HG03025 (cell line): Measurements from ENCODE around the gene OR4D10.
"Not testable (repeated sequence)": the region's sequence is repeated elsewhere in the genome, so short reads cannot be mapped to it uniquely, and the experiment has no call there.

Source experiments
- ATAC-seq: cut with Tn5 transposase; IDR thresholded peaks from one replicate; pipeline ENCODE4 v1.9.1; 2021; ENCODE audit warnings: mild to moderate bottlenecking, moderate library complexity; ENCODE audit not compliant: unreplicated experiment, low FRiP score

OR4D10 gene

GRCh38 chr11:59473015-59473414 lies at the start of gene OR4D10:
TSS of gene OR4D10 (plus strand) at chr11:59473315. CDS start at chr11:59477430, 4,115 bp downstream.
- no peak for ATAC-seq

- no peak for ATAC-seq
Measured at GRCh38 chr11:59423835-59424234, 49.3 kb upstream of the OR4D10 start.

DNA sequence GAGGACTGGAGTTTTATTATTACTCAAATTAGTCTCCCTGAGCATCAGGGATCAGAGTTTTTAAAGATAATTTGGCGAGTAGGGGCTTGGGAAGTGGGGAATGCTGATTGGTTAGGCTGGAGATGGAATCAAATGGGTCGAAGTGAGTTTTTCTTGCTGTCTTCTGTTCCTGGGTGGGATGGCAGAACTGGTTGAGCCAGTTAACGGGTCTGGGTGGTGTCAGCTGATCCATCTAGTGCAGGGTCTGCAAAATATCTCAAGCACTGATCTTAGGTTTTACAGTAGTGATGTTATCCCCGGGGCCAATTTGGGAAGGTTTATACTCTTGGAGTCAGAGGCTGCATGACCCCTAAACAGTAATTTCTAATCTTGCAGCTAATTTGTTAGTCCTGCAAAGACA lies 48.0 kb upstream of the OR4D10 start:
- ATAC-seq = no peak

- no peak for ATAC-seq
Measured at GRCh38 chr11:59426361-59427067, 46.6 kb upstream of the OR4D10 start, which contains the start of gene OR5A2. TSS of gene OR5A2 (minus strand) at chr11:59426413. CDS start at chr11:59422953, 3,460 bp downstream.

GRCh38 chr11:59427068-59427382 lies 46.1 kb upstream of the OR4D10 start:
- ATAC-seq = no peak

DNA sequence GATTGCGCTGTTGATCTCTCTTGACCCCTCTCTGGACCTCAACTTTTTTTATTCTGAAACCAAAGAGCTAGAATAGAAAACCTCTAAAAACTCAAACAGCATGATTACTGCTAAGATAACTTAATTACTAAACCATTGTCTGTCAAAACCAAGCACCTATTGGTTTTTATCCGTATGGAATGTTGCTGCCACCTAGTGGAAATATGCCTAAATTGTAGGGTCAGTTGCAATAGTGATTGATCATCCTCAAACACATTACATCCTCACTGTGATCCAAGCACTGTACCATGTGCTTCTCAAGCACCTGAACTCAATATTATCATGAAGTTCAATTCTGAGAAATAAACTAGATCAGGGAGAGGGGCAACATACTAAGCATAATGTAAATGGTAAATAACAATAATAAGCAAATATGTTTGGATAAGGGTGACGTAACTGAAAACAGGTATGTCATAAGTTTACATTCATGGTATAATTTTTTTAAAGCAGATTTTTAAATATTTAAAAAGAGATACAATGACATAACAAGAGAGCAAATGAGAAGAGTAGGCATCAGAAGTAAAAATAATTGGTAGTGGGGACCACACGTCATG lies 43.1 kb upstream of the OR4D10 start:
- ATAC-seq = no peak

GRCh38 chr11:59436169-59436568 lies 36.9 kb upstream of the OR4D10 start, which contains the start of gene OR5A1:
TSS of gene OR5A1 (plus strand) at chr11:59436469. CDS start at chr11:59443169, 6,700 bp downstream.
- ATAC-seq = no peak

DNA sequence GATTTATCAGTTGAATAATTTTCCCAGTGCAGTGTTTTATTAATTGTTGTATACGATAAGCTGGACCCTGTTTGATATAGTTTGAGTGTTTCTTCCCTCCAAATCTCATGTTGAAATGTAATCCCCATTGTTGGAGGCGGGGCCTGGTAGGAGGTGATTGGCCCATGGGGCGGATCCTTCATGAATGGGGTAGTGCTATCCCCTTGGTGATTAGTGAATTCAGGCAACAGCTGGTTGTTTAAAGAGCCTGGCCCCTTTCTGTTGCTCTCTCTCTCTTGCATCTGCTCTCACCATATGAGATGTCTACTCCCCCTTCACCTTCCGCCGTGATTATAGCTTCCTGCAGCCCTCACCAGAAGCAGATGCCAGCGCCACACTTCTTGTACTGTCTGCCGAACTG lies 35.3 kb upstream of the OR4D10 start:
- no peak for ATAC-seq

DNA sequence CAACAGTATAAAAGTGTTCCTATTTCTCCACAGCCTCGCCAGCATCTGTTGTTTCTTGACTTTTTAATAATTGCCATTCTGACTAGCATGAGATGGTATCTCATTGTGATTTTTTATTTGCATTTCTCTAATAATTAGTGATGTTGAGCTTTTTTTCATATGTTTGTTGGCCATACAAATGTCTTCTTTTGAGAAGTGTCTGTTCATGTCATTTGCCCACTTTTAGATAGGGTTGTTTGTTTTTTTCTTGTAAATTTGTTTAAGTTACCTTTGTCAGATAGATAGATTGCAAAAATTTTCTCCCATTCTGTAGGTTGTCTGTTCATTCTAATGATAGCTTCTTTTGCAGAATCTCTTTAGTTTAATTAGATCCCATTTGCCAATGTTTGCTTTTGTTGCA lies 27.5 kb upstream of the OR4D10 start:
- ATAC-seq = not testable (repeated sequence)

GRCh38 chr11:59448484-59448883 lies 24.6 kb upstream of the OR4D10 start:
- no peak for ATAC-seq

- ATAC-seq = no peak
Measured at GRCh38 chr11:59456661-59457060, 16.5 kb upstream of the OR4D10 start, which contains the start of gene OR4D6. TSS of gene OR4D6 (plus strand) at chr11:59456961. CDS start at chr11:59456961, 0 bp downstream.

- ATAC-seq = no peak
Measured at GRCh38 chr11:59459916-59460315, 13.2 kb upstream of the OR4D10 start.

DNA sequence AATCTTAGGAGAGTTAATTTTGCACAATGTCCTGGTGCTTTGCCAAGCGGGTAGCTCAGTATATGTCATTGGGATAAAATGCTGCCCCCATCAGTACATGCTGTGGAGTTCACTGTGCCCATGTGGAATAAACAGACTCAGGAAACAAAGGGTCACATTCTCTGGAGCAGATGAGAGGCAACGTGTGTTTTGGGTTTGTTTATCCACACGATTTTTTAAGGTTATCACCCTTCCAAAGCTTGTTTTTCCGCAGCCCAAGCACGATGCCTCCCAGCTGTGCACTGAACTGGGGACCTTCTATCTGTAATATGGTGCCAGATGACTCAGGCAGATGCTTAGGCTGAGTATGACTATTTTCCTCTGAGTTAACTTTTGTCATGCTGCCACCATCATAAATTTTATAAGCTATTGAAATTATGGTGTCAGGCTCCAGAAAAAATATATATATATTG lies 9.9 kb upstream of the OR4D10 start:
- ATAC-seq = no peak

DNA sequence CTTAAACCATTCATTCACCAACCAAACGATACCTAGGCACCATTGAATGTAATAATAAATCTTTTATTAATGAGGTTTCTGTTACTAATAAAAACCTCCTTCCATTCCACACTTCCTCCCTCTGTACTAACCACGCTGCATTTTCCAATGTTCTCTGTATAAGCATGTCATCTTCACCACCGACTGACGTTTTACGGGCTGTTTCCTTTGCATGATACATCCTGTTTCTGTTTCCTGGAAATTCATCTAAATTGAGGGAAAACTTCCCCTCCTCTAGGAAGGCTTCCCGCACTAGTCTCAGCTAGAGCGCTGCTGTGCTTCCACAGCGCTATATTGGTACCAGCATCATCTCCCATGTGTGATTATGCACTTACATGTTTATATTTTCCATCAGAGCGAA lies 2.1 kb downstream of the OR4D10 start:
- ATAC-seq = no peak

DNA sequence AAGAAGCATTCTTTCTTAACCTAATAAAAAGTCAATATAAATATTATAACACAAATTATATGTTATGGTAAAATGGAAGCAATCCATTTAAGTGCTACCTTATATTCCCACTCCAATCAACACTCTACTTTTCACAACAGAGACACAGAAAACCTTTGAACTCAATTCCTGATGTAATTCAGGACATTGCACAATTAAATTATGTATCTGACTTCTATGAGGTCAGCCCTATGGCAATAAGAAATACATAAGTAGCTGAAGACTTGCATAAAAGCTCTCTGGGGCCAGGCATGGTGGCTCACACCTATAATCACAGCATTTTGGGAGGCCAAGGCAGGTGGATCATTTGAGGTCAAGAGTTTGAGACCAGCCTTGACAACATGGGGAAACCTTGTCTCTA lies 6.8 kb downstream of the OR4D10 start:
- ATAC-seq = no peak

DNA sequence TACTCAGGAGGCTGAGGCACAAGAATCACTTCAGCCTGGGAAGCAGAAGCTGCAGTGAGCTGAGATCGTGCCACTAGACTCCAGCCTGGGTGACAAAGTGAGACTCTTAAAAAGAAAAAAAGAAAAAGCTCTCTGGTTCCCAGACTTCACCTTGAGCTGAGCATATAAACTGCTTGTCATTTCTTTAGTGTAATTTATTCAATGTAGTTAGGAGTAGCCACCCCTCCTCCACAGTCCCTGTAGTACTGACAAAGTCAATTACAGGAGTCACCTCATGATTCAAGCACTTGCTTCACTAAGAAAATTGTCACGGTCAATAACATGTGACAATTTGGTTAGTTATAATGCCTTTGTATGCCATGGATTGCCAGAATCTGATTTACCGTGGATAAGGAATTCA lies 7.2 kb downstream of the OR4D10 start:
- ATAC-seq = no peak

GRCh38 chr11:59501931-59502330 lies 28.8 kb downstream of the OR4D10 start:
- ATAC-seq = no peak

DNA sequence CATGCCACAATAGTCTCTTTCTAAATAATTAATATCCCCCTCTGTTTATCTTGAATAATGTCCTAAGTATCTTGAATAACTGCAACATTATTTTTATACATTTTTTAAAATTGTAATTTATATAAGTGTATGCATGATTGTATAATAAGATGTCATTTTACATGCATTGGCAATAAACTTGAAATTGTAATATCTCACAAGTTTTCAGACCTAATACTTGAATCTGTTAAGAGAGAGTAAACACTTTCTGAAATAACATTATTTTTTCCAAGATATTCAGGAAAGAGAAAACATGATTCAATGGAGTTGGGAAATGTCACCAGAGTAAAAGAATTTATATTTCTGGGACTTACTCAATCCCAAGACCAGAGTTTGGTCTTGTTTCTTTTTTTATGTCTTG lies 30.2 kb downstream of the OR4D10 start, which contains the start of gene OR4D11:
Gene OR4D11, plus strand, starts transcription at position 301 of the 400 bp plus-strand sequence. Its CDS starts 0 bp downstream, at position 301.
- ATAC-seq = no peak

- no peak for ATAC-seq
Measured at GRCh38 chr11:59510941-59511589, 38.0 kb downstream of the OR4D10 start, which contains the start of gene OR4D9. TSS of gene OR4D9 (plus strand) at chr11:59511539. CDS start at chr11:59514913, 3,374 bp downstream.

DNA sequence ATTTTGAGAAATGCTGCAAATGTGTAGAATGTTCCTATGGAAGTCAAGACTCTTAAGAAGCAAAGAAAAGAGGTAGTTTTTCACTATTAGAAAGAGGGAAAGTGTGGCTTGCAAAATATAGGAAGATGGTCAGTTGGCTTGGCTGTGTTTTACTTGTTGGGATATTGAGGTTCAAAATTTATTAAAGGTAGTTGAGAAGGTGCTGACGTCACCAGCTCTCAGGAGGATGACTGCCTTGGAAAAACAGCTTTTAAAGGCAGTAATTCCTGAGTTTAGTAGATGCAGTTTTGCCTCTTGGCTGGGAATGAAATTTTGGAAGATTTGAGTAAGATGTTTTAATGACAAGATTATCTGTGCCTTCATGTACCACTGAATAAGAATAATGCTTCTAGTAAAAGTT lies 38.6 kb downstream of the OR4D10 start:
- no peak for ATAC-seq

DNA sequence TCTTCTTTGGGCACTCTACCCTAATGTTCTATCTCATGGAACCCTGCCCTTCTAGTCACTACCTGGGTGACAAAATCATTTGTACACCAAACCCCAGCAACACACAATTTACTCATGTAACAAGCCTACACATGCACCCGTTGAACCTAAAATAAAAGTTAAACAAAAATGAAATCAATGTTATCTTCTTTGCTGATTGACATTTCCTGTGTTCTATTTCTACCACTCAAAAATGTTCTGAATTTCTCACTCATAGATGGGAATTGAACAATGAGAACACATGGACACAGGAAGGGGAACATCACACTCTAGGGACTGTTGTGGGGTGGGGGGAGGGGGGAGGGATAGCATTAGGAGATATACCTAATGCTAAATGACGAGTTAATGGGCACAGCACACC lies 47.0 kb downstream of the OR4D10 start:
- not testable (repeated sequence) for ATAC-seq
